RWPE2 (cell line): ENCODE results near the gene SLC35F3.

Source experiments
- ATAC-seq: fragments of 200-7000 bp; cut with Tn5 transposase; 3 replicates; pipeline ENCODE4 v1.9.1; 2021; ENCODE audit warnings: low read depth
- DNase-seq: peaks from one replicate; pipeline ENCODE4 v3.0.0-alpha.2; 2020; ENCODE audit warnings: low spot score
- H3K27ac ChIP-seq: fragments of 450-650 bp; 2 replicates; pipeline ENCODE4 v1.5.1; 2017; ENCODE audit warnings: mild to moderate bottlenecking; ENCODE audit not compliant: poor library complexity, severe bottlenecking
- H3K27me3 ChIP-seq: fragments of 250-450 bp; sonication (Bioruptor Pico); 2 replicates; pipeline ENCODE4 v1.5.1; 2021; ENCODE audit warnings: mild to moderate bottlenecking, moderate library complexity; ENCODE audit not compliant: insufficient read depth, poor library complexity, severe bottlenecking
- H3K36me3 ChIP-seq: fragments of 250-450 bp; sonication (Bioruptor Pico); 2 replicates; pipeline ENCODE4 v1.5.1; 2020; ENCODE audit warnings: low read depth, mild to moderate bottlenecking, moderate library complexity
- H3K4me1 ChIP-seq: fragments of 250-450 bp; sonication (Bioruptor Pico); 2 replicates; pipeline ENCODE4 v1.5.1; 2021; ENCODE audit warnings: mild to moderate bottlenecking, moderate library complexity; ENCODE audit not compliant: insufficient read depth, poor library complexity, severe bottlenecking
- H3K4me3 ChIP-seq: fragments of 250-450 bp; sonication (Bioruptor Pico); 2 replicates; pipeline ENCODE4 v1.5.1; 2021; ENCODE audit warnings: mild to moderate bottlenecking, moderate library complexity; ENCODE audit not compliant: severe bottlenecking
- H3K9me3 ChIP-seq: fragments of 250-450 bp; sonication (Bioruptor Pico); 2 replicates; pipeline ENCODE4 v1.5.1; 2021; ENCODE audit warnings: mild to moderate bottlenecking, moderate library complexity; ENCODE audit not compliant: severe bottlenecking
- TF ChIP-seq, protein P1 (sequence below): fragments of 450-650 bp; IDR thresholded peaks from one replicate; pipeline ENCODE4 v1.5.1; 2017; ENCODE audit warnings: mild to moderate bottlenecking, moderate library complexity; ENCODE audit not compliant: poor library complexity, severe bottlenecking

SLC35F3 gene

GRCh38 chr1:234141006-234141405 lies 236.5 kb downstream of the SLC35F3 start:
- Histone ChIP-seq H3K27me3 (no peaks in the 10 kb centered on the region), H3K4me3 (no peak overlapping the region), H3K4me1 (peaks cover 12% of the 10 kb centered on the region), H3K9me3 (no peaks in the 10 kb centered on the region), H3K36me3 (no peaks in the 10 kb centered on the region), H3K27ac (peak overlapping the region; percentile 45)
- DNase-seq (no peak), ATAC-seq (no peak)
- TF ChIP-seq, protein P1, sequence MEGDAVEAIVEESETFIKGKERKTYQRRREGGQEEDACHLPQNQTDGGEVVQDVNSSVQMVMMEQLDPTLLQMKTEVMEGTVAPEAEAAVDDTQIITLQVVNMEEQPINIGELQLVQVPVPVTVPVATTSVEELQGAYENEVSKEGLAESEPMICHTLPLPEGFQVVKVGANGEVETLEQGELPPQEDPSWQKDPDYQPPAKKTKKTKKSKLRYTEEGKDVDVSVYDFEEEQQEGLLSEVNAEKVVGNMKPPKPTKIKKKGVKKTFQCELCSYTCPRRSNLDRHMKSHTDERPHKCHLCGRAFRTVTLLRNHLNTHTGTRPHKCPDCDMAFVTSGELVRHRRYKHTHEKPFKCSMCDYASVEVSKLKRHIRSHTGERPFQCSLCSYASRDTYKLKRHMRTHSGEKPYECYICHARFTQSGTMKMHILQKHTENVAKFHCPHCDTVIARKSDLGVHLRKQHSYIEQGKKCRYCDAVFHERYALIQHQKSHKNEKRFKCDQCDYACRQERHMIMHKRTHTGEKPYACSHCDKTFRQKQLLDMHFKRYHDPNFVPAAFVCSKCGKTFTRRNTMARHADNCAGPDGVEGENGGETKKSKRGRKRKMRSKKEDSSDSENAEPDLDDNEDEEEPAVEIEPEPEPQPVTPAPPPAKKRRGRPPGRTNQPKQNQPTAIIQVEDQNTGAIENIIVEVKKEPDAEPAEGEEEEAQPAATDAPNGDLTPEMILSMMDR: no peak

GRCh38 chr1:234143681-234144080 lies 239.2 kb downstream of the SLC35F3 start:
- peaks cover 14% of the 10 kb centered on the region for H3K4me1 ChIP-seq
- no peak overlapping the region for H3K27ac ChIP-seq
- no peaks in the 10 kb centered on the region for H3K36me3 ChIP-seq
- no peak overlapping the region for H3K4me3 ChIP-seq
- TF ChIP-seq, protein P1: no peak
- ATAC-seq (no peak), DNase-seq (no peak)
- no peaks in the 10 kb centered on the region for H3K27me3 ChIP-seq
- no peaks in the 10 kb centered on the region for H3K9me3 ChIP-seq

GRCh38 chr1:234144901-234145300 lies 240.4 kb downstream of the SLC35F3 start:
- Histone ChIP-seq H3K4me3 (no peak overlapping the region), H3K27me3 (no peaks in the 10 kb centered on the region), H3K27ac (no peak overlapping the region), H3K36me3 (no peaks in the 10 kb centered on the region), H3K4me1 (peaks cover 16% of the 10 kb centered on the region), H3K9me3 (no peaks in the 10 kb centered on the region)
- TF ChIP-seq, protein P1: no peak
- DNase-seq (no peak), ATAC-seq (no peak)

- Histone ChIP-seq H3K27ac (peak overlapping the region; percentile 6), H3K9me3 (no peaks in the 10 kb centered on the region), H3K27me3 (no peaks in the 10 kb centered on the region), H3K36me3 (no peaks in the 10 kb centered on the region), H3K4me1 (peaks cover 11% of the 10 kb centered on the region), H3K4me3 (no peak overlapping the region)
- DNase-seq: no peak
- ATAC-seq: no peak
- TF ChIP-seq, protein P1: no peak
Measured at GRCh38 chr1:234148350-234148749, 243.9 kb downstream of the SLC35F3 start.

DNA sequence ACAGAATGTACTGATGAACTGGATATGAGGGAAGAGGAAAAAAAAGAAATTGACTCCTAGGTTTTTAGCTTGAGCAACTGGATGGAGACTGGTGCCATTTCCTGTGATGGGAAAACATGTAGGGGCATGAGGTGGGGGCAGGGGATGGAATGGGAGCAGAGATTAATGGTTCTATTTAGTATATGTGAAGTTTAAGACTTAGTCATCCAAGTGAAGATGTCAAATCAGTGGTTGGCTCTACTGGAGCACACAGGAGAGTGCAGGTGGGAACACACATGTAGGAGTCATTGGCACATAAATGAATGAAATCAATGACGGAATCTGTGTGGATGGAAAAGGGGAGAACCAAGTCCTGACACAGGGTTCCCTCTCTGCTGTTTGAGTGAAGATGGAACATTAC lies 244.3 kb downstream of the SLC35F3 start:
- no peaks in the 10 kb centered on the region for H3K9me3 ChIP-seq
- H3K4me3 ChIP-seq: no peak overlapping the region
- TF ChIP-seq, protein P1: no peak
- no peaks in the 10 kb centered on the region for H3K27me3 ChIP-seq
- H3K36me3 ChIP-seq: no peaks in the 10 kb centered on the region
- ATAC-seq (no peak), DNase-seq (no peak)
- H3K27ac ChIP-seq: peak overlapping the region; percentile 6
- peaks cover 11% of the 10 kb centered on the region for H3K4me1 ChIP-seq
